Dedifferentiated amniotic fluid mesenchymal stem cell (primary cell): ENCODE results near the gene USH1C.

Experiments used
- DNase-seq: peaks from one replicate; pipeline ENCODE4 v3.0.0-alpha.2; 2016; ENCODE audit errors: extremely low spot score

USH1C gene

DNA sequence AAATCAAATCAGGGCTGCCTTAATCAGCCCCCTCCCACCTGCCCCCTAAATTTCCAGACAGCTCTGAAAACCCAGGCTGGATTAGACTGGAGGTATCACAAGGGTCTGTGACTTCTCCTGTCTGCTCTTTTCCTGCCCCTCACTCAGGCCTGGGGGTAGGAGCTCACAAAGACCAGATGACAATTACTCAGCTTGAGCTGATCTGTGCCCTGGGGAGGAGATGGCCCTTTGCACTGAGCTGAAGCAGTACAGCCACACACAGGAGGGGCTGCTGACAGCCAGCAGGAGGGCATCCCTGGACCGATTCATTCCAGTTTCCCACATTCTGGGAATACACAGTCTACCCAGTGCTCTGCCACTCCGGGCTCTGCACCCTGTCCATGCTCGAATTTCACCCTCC, 71.7 kb downstream of the USH1C start:
- no peak for DNase-seq

DNA sequence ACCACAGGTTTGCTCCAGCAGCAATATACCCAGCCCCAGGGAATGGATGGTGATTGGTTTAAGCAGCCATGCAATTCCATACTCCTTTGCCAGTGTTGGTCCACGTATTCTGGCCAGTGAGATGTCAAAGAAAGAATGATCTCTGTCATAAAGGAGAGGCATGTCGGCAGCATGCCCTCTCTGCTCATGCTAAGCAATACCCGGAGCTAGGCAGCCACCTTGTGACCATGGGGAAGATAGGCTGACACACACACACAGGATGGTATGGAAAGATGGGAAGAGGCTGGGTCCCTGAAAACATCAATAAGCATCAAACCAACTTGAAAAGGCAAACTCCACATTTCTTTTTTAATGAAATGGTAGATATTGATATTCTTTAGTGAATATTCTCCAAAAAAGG, 72.7 kb downstream of the USH1C start:
- DNase-seq = no peak

DNA sequence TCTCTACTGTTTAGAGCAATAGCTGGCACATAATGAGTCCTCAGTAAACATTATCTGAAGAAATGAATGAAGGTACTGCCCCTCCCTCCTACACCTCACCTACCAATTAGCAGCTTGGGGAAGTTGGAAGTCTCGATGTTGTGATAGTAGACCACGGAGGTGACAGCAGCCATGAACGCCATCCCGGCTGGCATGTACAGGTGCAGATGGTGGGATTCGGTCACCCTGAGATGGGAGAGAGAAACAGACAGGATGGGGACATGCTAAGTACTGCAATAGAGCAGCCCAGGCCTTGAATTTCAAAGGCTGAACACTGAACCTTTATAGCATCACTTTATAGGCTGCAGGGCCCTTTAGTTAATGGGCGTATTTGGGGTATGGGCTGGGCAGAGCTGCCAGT, 74.2 kb downstream of the USH1C start:
- DNase-seq = no peak

DNA sequence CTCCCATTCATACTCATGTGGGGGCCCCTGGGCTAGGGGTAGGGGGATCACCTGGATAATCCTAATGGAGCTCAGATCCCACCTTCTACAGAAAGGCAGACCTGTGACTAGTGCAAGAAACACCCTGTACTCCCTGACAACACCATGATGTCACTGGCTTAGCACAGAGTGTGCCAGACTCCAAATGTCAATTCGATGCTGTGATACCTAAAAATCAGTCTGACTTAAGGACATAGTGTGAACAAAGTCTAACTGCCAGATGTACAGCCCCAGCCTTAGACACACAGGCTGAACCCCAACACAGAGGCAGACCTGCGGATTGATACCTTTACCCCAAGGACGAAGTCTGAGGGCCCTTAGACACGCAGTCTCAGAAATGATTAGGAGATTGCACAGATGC, 76.1 kb downstream of the USH1C start:
- DNase-seq = no peak

DNA sequence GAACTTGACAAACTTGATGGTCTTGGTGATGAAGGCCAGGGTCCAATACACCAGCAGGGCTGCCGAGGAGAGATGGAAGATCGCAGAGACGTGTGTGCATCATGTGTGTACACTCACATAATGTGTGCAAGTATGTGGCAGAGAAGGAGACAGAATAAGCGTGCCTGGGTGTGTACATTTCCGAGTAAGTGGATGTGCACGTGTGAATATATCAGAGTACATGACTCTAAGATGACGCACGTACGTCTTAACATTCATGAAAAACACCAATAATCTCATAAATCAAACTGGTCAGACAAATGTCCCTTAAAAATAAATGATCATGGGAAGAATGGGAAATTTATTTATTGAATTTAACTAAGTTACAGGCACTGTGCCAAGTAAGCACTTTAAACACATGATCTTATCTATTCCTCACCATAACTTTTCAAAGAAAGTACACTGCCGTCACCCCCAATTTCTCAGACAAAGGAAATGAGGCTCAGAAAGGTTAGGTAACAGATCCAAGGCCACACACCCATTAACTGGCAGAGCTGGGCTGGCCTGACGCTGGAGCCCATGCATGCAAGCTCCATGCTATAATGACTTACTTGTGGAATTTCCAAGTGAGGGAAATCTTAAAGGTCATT, 80.6 kb downstream of the USH1C start:
- DNase-seq = no peak

DNA sequence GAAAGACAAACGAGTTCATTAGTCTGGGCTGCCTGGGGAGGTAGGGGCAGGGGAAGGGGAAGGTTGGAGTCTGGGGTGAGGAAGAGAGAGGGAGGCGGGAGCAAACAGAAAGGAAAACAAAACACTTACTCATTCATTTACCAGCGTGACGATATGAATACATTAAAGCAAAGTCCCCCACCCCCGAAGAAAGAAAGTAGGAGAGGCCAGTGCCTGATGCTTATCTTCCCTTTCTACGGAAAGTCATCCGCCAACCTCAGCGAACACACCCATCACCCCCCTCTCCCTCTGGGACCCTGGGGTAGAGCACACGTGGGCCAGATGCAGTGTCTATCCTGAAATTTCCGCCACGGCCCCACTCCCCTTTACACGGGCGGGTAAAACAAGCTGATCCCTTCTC, 81.3 kb downstream of the USH1C start:
- no peak for DNase-seq

DNA sequence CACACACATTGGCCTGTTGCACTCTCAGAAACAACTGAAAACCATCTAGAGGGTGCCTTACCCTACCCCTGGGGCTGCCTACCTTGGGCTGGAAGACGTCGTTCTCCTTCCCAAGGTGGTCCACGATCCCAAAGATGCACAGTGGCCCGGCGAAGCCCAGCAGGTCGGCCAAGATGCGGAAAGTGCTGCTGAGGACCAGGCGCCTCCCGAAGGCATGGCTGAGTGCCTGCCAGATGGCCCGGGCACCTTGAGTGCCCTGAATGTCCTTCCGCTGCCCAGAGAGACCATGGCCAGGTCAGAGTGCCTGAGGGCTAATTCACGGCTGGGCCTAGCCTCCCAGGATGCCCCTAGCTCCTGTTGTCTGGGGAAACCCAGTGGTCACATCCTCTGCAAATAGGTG, 83.8 kb downstream of the USH1C start:
- DNase-seq = no peak

DNA sequence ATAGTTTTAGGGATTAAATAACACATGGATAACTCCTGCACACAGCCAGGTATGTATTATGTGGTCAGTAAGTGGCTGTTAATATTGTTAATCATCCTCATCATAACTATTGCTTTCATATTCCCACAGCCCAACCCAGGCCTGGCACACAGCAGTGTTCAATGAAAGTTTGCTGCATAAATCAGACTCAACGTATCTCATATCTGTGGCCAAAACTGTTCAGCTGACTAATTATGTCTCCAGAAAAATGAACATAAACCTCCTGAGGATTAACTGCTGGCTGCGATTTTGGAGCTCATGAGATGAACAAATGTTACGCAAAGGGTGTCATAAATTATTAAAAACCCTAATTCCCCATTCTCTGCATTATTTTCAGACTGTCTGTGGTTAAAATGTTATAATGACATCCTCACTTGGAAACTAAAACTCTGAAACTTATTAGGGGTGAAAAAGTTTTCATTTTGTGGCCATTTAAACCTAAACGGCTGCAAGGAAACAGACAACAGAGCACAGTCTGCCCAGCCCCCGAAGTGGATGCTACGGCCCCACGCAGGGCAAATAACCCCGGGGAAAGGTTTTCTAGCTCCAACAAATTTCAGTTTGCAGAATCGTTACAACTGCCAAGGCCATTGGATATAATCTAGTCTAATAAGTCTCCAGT, 84.8 kb downstream of the USH1C start:
- no peak for DNase-seq

DNA sequence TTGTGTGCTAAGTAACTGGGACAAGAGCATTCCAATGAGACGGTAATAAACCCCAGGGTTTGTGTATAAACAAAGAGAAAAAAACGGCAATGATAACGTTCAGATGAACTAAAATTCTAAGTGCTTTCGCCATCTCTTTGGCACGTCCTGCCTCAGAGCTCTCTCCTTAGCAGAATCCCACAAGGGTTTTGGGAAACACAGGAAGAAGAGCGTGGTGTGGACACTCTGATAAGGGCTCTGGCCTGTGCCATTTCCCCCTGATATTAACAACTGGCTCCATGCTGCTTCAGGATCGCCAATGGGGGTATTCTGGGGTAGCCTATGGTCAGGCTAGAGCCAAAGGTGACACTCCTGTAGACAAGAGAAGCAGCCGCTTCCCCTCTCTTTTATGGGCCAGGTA, 85.9 kb downstream of the USH1C start:
- no peak for DNase-seq

DNA sequence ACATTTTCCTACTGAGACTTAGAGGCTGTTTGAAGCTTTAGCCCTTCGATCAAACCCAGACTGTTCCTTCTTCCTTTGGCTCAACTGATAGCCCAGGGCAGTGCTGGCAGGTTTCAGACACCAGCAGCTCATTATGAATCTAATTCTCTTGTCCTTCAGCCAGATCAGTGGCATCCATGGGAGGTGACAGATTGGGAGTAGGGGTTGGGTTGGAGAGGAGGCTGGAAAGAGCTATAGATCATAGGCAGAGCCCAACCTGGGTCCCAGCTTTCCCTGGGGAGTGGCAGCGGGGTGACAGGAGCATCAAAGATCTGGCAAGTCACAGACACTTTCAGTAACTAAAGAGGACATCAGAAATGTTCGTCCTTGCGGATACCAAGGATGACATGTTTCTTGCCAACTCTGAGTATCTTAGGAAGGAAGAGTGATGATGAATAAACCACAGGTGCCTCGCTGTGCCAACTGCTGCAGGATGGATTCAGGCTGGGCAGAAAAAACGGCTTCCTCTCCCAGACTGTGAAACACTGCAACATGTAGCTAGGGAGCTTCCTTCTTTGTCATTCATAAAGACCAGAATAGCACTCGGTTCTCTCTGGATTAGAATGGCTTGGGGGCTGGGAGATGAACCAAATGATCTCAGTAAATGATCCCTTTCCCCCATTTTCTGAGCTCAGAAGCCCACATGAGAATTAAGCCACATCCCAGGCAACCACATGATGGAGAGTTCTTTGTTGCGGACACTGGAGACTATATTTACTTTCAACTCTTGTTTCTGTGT, 86.6 kb downstream of the USH1C start:
- no peak for DNase-seq

DNA sequence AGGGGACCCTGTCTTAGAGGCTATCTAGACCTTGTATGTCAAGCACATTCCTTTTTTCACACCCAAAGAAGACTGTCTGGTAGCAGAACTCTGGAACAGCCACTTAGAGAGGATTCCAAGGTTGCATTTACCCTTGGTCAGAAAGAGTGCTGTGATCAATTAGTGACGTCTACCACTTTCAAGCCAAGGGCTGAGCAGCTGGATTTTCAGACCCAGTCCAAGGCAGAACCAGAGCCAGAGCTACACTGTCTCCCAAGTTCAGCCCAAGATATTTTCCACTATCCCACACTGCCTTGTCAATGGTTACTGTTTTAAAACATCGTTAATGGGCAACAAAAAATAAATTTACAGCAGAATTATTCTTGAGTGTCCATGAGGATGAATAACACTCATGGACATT, 91.5 kb downstream of the USH1C start:
- DNase-seq = no peak

DNA sequence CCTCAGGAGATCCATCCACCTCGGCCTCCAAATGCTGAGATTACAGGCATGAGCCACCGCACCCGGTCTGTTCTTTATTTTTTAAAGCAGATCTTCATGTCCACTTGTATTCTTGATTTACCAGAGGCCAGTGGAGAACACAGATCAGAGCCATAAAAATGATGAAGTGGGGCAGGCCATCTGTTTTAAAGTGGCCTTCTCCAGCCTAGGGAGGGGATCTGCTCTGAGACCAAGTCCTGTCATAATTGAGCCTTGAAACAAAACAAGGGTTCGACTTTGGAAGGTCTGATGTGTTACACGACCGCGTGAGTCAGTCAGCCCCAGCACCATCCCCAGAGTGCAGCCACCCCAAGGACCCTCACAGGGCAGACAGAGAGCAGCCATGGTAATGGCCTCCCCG, 95.1 kb downstream of the USH1C start:
- no peak for DNase-seq

DNA sequence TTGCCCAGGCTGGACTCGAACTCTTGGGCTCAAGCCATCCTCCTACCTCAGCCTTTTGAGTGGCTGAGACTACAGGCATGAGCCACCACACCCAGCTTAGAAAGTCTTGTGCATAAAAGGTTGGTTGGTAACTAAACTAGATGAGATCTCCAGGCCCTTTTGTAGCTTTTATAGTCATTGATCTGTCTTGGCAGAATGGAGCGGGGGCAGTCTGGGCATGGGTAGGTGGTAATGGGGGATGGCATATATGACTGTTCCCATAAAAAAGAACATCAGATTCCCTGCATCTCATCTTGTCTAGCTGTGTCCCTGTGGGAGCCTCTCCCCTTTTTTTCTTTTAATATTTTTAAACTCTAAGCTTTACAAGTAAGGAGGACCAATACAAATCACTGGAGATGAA, 97.7 kb downstream of the USH1C start:
- DNase-seq = no peak

DNA sequence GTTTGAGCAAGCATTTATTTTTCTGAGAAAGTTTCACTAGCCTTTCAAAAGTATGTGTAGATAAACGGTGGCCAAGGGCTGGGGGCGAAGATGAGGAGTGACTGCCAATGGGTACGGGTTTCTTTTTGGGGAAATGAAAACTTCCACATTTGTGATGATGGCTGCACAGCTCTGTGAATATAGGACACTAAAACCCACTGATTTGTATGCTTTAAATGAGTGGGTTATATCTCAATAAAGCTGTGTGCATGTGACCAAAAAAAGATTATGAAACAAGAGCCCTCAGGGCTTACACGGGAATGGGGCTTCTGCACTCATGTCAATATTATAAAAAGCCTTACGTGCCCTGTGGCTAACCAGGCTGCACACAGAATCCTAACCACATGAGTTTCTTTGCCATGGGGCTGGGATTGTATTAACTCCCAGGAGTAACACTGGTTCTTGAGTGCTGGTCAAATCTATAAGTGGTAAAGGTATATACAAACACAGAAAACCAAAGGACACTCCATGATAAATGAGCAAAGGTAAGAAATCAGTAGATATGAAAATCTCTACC, 98.9 kb downstream of the USH1C start:
- no peak for DNase-seq

DNA sequence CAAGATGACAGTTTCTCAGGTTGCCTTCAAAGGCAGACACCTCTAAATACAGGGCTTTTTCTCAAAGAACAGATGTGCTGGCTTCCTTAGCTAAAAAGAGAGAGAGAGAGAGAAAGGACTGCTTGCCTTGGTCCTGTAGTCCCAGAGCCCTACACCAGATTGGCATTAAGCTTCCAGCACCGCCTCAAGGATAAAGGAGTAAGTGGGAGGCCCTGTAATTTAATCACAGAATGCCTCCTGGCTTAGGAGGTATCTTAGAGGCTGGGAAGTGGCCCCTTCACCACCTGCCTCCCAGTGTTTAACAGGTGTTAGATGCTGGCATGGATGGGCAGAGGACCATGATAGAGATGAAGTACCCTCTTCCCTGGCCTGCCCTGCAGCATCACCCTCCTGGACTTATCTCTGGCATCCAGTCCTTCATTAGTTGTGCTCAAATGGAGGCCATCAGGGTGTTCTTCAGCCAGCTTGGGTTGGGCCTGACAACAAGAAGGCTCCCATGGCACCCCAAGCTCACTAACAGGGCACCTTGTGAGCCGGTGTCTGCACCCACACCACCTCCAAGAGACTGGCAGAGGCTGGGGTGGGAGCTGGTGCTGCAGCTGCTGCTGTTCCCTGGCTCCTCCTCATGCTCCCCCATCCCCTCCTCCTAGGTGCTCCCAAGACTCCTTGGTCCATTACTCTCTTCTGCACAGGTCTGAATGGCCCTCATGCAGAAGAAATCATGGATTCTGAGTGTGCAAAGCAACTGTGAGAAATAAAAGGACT, 100.1 kb downstream of the USH1C start:
- no peak for DNase-seq
